ENCODE data around the gene LMNTD2.

LMNTD2 gene

DNA sequence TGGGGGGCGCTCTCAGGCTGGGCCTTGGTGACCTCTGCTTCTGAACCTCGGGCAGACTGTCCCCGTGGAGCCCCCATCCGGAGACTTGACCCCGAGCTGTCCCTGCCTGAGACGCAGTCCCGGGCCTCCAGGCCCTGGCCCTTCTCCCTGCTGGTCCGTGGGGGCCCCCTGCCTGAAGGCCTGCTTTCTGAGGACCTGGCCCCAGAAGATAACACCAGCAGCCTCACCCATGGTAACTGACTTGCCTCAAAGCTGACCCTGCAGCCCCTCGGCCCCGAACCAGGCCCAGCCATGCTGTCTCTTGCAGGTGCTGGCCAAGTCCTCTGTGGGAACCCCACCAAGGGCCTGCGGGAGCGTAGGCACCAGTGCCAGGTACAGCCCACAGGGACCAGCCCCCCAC is 8.9 kb downstream of the LMNTD2 start:
- in situ Hi-C loops (cut with HindIII; ENCODE audit: low pct_unique_long_range_greater_than_20kb, low sequenced_read_pairs) = no loop called here
- TF ChIP-seq JUND (IDR thresholded peaks at IDR 0.05; ENCODE audit: low read depth) = no peak
- DNase-seq (ENCODE audit: low read depth in 1 of 2, low spot score in 1 of 2) = no peak

GRCh38 chr11:551131-551530 is 9.4 kb downstream of the LMNTD2 start:
- DNase-seq (ENCODE audit: low read depth in 1 of 2, low spot score in 1 of 2) = no peak
- in situ Hi-C loops (cut with HindIII; ENCODE audit: low pct_unique_long_range_greater_than_20kb, low sequenced_read_pairs) = no loop called here
- TF ChIP-seq JUND (IDR thresholded peaks at IDR 0.05; ENCODE audit: low read depth) = no peak

GRCh38 chr11:550746-551085 is 9.8 kb downstream of the LMNTD2 start:
- in situ Hi-C loops (cut with HindIII; ENCODE audit: low pct_unique_long_range_greater_than_20kb, low sequenced_read_pairs) = no loop called here
- TF ChIP-seq JUND (IDR thresholded peaks at IDR 0.05; ENCODE audit: low read depth) = no peak
- no peak for DNase-seq (ENCODE audit: low read depth in 1 of 2, low spot score in 1 of 2)

GRCh38 chr11:550021-550745 is 10.4 kb downstream of the LMNTD2 start:
- in situ Hi-C loops (cut with HindIII; ENCODE audit: low pct_unique_long_range_greater_than_20kb, low sequenced_read_pairs) = no loop called here
- no peak for DNase-seq (ENCODE audit: low read depth in 1 of 2, low spot score in 1 of 2)
- no peak for TF ChIP-seq JUND (IDR thresholded peaks at IDR 0.05; ENCODE audit: low read depth)

DNA sequence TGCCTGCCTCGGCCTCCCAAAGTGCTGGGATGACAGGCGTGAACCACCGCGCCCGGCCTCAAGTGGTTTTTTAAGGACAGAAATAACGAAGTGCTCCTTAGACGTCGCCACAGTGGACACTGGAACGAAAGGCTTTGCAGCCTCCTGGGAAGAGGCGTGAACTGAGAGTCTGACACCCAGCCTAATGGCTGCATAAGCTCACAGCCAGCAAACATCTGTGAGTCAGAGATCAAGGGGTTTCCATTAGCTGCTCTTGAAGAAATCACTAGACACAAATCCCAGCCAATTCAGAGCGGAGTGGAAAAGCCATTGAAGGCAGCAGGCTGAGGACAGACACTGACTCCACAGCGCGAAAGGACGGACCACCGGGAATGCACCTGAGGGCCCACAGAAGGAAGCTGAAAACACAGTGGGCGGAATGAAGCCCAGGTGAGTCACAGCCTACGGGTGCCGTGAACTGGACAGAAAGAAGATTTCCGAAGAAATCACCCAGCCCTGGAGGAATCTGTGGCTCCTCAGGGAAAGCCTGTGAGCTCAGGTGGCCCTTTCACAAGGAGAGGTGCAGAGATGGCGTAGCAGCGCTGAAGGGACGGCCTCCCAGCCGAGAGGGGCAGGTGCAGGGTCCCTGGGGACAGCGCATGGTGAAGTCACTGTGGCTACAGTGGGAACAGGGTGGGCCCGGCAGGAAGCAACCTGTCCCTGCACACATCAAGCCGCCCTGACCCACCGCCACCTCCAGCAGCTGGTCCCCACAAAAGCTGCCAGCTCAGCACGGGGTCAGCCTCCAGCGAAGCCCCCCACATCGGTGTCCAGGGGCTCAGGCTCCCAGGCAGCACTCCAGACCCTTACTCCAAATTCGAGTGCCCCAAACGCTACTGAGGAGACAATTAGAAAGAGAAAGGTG is 11.6 kb downstream of the LMNTD2 start:
- in situ Hi-C loops (cut with HindIII; ENCODE audit: low pct_unique_long_range_greater_than_20kb, low sequenced_read_pairs) = no loop called here
- TF ChIP-seq JUND (IDR thresholded peaks at IDR 0.05; ENCODE audit: low read depth) = no peak
- no peak for DNase-seq (ENCODE audit: low read depth in 1 of 2, low spot score in 1 of 2)

DNA sequence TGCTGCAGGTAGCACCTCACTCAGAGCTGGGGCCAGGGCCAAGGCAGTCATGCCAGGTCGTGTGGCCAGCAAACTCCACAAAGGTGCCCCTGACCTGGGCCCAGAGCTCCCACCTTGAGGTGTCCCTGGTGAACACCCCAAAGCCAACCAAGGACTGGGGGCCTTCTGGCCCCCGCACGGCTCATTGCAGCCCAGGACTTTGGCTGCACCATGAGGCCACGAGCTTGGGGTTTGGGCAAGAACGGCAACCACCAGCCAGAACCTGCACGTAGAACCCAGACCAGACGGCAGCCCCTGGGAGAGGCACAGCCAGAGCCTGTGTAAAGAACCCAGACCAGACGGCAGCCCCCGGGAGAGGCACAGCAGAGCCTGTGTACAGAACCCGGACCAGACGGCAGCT is 15.4 kb downstream of the LMNTD2 start:
- no peak for DNase-seq (ENCODE audit: low read depth in 1 of 2, low spot score in 1 of 2)
- in situ Hi-C loops (cut with HindIII; ENCODE audit: low pct_unique_long_range_greater_than_20kb, low sequenced_read_pairs) = no loop called here
- TF ChIP-seq JUND (IDR thresholded peaks at IDR 0.05; ENCODE audit: low read depth) = no peak

- no peak for TF ChIP-seq JUND (IDR thresholded peaks at IDR 0.05; ENCODE audit: low read depth)
- in situ Hi-C loops (cut with HindIII; ENCODE audit: low pct_unique_long_range_greater_than_20kb, low sequenced_read_pairs) = no loop called here
- no peak for DNase-seq (ENCODE audit: low read depth in 1 of 2, low spot score in 1 of 2)
Measured at GRCh38 chr11:544817-545166, 15.7 kb downstream of the LMNTD2 start.

GRCh38 chr11:541433-541885 is 19.1 kb downstream of the LMNTD2 start:
- in situ Hi-C loops (cut with HindIII; ENCODE audit: low pct_unique_long_range_greater_than_20kb, low sequenced_read_pairs) = no loop called here
- no peak for TF ChIP-seq JUND (IDR thresholded peaks at IDR 0.05; ENCODE audit: low read depth)
- DNase-seq (ENCODE audit: low read depth in 1 of 2, low spot score in 1 of 2) = no peak

DNA sequence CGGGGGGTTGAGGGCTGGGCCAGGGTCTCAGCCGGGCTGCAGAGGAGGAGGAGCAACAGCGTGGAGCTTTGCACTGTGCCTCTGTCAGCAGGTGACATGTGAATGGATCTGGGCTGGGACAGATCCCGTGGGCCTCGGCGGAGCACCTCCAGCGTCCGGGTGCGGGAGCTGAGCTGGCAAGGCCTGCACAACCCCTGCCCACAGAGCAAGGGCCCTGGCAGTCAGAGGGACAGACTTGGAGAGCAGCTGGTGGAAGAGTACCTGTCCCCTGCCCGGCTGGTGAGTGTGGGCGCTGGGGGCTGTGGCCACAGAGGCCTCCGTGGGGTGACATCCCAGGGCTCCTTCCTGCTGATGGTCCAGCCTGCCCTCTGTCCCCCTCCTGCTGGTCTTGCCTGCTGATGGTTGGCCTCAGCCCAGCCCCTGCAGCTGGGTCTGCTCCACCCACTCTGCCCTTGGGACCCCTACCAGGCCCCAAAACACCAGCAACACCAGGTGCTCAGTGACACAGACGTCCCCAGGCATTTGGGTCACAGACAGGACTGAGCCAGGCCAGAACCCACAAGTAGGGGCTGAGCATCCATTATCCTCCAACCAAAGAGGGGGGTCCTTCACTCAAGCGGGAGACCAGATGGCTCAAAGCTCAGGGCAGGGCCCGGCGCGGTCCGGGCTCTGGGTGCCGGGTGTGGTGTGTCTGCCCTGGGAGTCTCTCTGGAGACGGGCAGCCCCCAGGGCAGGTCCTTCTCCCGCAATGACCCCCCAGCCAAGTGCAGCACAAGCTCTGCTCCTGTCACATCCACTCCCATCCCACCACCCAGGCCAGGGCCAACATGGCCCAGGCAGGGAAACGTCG is 19.7 kb downstream of the LMNTD2 start:
- no peak for DNase-seq (ENCODE audit: low read depth in 1 of 2, low spot score in 1 of 2)
- no peak for TF ChIP-seq JUND (IDR thresholded peaks at IDR 0.05; ENCODE audit: low read depth)
- in situ Hi-C loops (cut with HindIII; ENCODE audit: low pct_unique_long_range_greater_than_20kb, low sequenced_read_pairs) = no loop called here

GRCh38 chr11:539971-540481 is 20.5 kb downstream of the LMNTD2 start:
- TF ChIP-seq JUND (IDR thresholded peaks at IDR 0.05; ENCODE audit: low read depth) = no peak
- DNase-seq (ENCODE audit: low read depth in 1 of 2, low spot score in 1 of 2) = peak in 1 of 2 experiments; percentile 30
- in situ Hi-C loops (cut with HindIII; ENCODE audit: low pct_unique_long_range_greater_than_20kb, low sequenced_read_pairs) = no loop called here

GRCh38 chr11:538431-539051 is 22.0 kb downstream of the LMNTD2 start:
- no peak for TF ChIP-seq JUND (IDR thresholded peaks at IDR 0.05; ENCODE audit: low read depth)
- in situ Hi-C loops (cut with HindIII; ENCODE audit: low pct_unique_long_range_greater_than_20kb, low sequenced_read_pairs) = no loop called here
- DNase-seq (ENCODE audit: low read depth in 1 of 2, low spot score in 1 of 2) = no peak

Data from T47D (cell line).